ENCODE results near the gene BCDIN3D.

DNA sequence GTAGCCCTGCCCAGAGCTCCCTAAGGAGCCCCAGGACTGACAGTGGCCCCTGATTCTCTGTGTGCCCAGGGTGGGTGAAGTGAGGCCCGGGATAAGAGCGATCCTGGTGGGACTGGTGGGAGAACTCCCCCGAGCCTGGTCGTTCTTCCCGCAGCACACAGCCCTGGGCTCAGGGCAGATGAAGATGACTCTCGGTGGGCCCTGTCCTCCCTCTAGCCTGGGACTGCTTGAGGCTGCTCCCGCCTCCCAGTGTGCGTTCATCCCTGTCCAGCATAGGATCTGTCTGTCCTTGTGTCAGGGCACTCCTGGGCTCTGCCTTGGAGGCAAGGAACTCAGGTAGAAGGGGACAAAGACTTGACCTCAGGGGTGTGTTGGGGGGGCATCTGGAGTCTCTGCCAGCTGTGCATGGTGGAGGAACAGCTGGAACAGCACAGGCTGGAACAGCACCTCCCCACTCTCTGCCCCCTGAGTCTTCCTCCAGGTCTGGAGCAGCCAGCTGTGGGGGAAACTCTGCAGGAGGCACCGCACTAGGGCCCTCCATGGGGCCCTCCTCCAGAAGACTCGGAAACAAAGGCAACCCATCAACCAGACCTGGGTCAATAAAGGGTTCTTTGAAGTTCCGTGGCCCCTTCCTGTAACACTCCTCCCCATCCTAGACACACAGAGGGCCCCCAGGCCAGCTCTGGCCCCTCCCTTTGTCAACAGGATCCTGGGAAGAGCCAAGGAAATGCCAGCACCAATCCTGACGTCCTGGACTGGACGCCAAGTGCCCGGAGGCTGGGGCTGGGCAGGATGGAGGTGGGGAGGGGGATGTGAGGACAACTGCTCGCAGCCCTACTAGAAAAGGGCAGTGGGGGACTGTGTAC is 44.9 kb upstream of the BCDIN3D start:
- TF ChIP-seq EZH2phosphoT487 (IDR thresholded peaks at IDR 0.05; ENCODE audit: borderline replicate concordance, low read length) (no peak), EZH2 (IDR thresholded peaks at IDR 0.05; ENCODE audit: low read length, unreplicated experiment) (no peak)
- TF ChIP-seq, protein P1, sequence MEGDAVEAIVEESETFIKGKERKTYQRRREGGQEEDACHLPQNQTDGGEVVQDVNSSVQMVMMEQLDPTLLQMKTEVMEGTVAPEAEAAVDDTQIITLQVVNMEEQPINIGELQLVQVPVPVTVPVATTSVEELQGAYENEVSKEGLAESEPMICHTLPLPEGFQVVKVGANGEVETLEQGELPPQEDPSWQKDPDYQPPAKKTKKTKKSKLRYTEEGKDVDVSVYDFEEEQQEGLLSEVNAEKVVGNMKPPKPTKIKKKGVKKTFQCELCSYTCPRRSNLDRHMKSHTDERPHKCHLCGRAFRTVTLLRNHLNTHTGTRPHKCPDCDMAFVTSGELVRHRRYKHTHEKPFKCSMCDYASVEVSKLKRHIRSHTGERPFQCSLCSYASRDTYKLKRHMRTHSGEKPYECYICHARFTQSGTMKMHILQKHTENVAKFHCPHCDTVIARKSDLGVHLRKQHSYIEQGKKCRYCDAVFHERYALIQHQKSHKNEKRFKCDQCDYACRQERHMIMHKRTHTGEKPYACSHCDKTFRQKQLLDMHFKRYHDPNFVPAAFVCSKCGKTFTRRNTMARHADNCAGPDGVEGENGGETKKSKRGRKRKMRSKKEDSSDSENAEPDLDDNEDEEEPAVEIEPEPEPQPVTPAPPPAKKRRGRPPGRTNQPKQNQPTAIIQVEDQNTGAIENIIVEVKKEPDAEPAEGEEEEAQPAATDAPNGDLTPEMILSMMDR (conservative IDR thresholded peaks at IDR 0.05; ENCODE audit: low read depth, low read length) = no peak
